GM10266 (cell line): ENCODE data around the gene BCKDHA.

Experiments used
- DNase-seq: peaks from one replicate; pipeline ENCODE4 v3.0.0; 2012; ENCODE audit errors: extremely low spot score
- CTCF ChIP-seq: IDR thresholded peaks from 2 replicates; pipeline ENCODE4 v1.5.1; 2012; ENCODE audit warnings: mild to moderate bottlenecking, low read depth; ENCODE audit not compliant: control insufficient read depth, insufficient read depth; ENCODE audit errors: missing control alignments

BCKDHA gene

GRCh38 chr19:41386442-41386841 lies 11.2 kb upstream of the BCKDHA start:
- no peak for TF ChIP-seq CTCF
- no peak for DNase-seq

- no peak for TF ChIP-seq CTCF
- no peak for DNase-seq
Measured at GRCh38 chr19:41391618-41392017, 6.0 kb upstream of the BCKDHA start.

- no peak for TF ChIP-seq CTCF
Measured at GRCh38 chr19:41392775-41393174, 4.8 kb upstream of the BCKDHA start.

GRCh38 chr19:41395355-41395754 lies 2.3 kb upstream of the BCKDHA start:
- DNase-seq: no peak
- no peak for TF ChIP-seq CTCF

More at GRCh38 chr19:41392775-41393174, 4.8 kb upstream of the BCKDHA start:
- no peak for DNase-seq

GRCh38 chr19:41398050-41398418 lies 416 bp downstream of the BCKDHA start:
- no peak for TF ChIP-seq CTCF
- no peak for DNase-seq

- no peak for DNase-seq
- no peak for TF ChIP-seq CTCF
Measured at GRCh38 chr19:41398598-41398997, 980 bp downstream of the BCKDHA start.

- DNase-seq: no peak
- TF ChIP-seq CTCF: no peak
Measured at GRCh38 chr19:41399091-41399490, 1.5 kb downstream of the BCKDHA start.
